GM18505 (cell line): ENCODE measurements around the gene AGPAT4.

ENCODE experiments used
- ATAC-seq: cut with Tn5 transposase; IDR thresholded peaks from one replicate; pipeline ENCODE4 v1.9.1; 2021; ENCODE audit not compliant: unreplicated experiment
- POLR2A ChIP-seq: IDR thresholded peaks from 4 replicates; pipeline ENCODE4 v1.6.1; 2011; ENCODE audit warnings: borderline replicate concordance; ENCODE audit not compliant: insufficient read depth, insufficient read length; ENCODE audit errors: extremely low read depth

AGPAT4 gene

GRCh38 chr6:161273274-161273751 lies 548 bp downstream of the AGPAT4 start:
- no peak for ATAC-seq
- no peak for TF ChIP-seq POLR2A

GRCh38 chr6:161272635-161273273 lies 1.1 kb downstream of the AGPAT4 start:
- ATAC-seq, result no peak
- TF ChIP-seq POLR2A, result no peak

- no peak for TF ChIP-seq POLR2A
- ATAC-seq, result no peak
Observed at GRCh38 chr6:161271343-161272030, 2.4 kb downstream of the AGPAT4 start.

GRCh38 chr6:161270116-161270515 lies 3.7 kb downstream of the AGPAT4 start:
- no peak for ATAC-seq
- no peak for TF ChIP-seq POLR2A

GRCh38 chr6:161269310-161269709 lies 4.6 kb downstream of the AGPAT4 start:
- TF ChIP-seq POLR2A, result no peak
- ATAC-seq, result no peak

- ATAC-seq, result no peak
- no peak for TF ChIP-seq POLR2A
Observed at GRCh38 chr6:161268531-161269210, 5.2 kb downstream of the AGPAT4 start.

GRCh38 chr6:161266513-161267230 lies 7.2 kb downstream of the AGPAT4 start:
- no peak for ATAC-seq
- no peak for TF ChIP-seq POLR2A

- no peak for TF ChIP-seq POLR2A
- no peak for ATAC-seq
Observed at GRCh38 chr6:161265975-161266374, 7.9 kb downstream of the AGPAT4 start.

GRCh38 chr6:161265554-161265953 lies 8.3 kb downstream of the AGPAT4 start:
- ATAC-seq, result no peak
- TF ChIP-seq POLR2A, result no peak

- no peak for ATAC-seq
- TF ChIP-seq POLR2A, result no peak
Observed at GRCh38 chr6:161264181-161264580, 9.7 kb downstream of the AGPAT4 start.

- no peak for ATAC-seq
- no peak for TF ChIP-seq POLR2A
Observed at GRCh38 chr6:161261816-161262215, 12.0 kb downstream of the AGPAT4 start.

- TF ChIP-seq POLR2A, result no peak
- no peak for ATAC-seq
Observed at GRCh38 chr6:161261325-161261724, 12.5 kb downstream of the AGPAT4 start.

GRCh38 chr6:161259302-161259701 lies 14.6 kb downstream of the AGPAT4 start:
- TF ChIP-seq POLR2A, result no peak
- ATAC-seq, result no peak

- TF ChIP-seq POLR2A, result no peak
- no peak for ATAC-seq
Observed at GRCh38 chr6:161257793-161258457, 15.9 kb downstream of the AGPAT4 start.

- no peak for ATAC-seq
- TF ChIP-seq POLR2A, result no peak
Observed at GRCh38 chr6:161256407-161256806, 17.5 kb downstream of the AGPAT4 start.
